ENCODE data around the gene LONP1.
"Not testable (repeated sequence)": the region's sequence is repeated elsewhere in the genome, so short reads cannot be mapped to it uniquely, and the experiment has no call there.

LONP1 gene

DNA sequence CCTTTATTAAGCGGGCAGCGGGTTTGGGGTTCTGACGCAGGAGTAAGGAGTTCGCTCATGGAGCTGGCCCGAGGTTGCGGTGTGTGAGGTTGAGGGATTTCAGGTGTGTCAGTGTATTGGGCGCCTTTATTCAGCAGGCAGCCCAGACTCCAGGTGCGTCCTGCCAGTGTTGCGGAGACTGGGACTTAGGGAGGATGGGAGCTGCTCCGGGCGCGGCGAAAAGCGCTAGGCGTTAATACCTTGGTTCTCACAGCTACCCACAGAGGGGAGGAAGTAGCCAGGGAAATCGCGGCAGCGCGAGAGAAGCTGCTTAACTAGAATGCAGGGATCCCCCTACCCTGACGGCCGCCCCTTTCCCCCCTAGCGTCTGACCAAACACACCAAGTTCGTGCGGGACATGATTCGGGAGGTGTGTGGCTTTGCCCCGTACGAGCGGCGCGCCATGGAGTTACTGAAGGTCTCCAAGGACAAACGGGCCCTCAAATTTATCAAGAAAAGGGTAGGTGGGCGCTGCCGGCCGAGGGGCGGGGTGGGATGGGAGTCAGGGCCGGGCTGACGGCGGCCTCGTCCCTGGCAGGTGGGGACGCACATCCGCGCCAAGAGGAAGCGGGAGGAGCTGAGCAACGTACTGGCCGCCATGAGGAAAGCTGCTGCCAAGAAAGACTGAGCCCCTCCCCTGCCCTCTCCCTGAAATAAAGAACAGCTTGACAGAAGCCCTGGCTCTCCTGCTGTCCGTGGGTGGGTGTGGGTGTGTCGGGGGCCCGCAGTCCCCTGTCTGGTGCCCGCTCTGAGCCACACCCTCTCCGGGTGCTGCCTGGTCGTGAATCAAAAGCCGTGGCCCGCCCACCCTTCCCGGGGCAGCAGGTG, 28.8 kb downstream of the LONP1 start:
- TF ChIP-seq CTCF (IDR thresholded peaks at IDR 0.05; ENCODE audit: borderline replicate concordance, insufficient read depth, low read depth, low read length), result no peak
- peak overlapping the region; percentile 89 for H3K4me3 ChIP-seq (ENCODE audit: low read depth, low read length)

GRCh38 chr19:5690125-5690954, 29.6 kb downstream of the LONP1 start, which contains the start of gene RPL36:
RPL36 (plus strand) TSS chr19:5690295; CDS start chr19:5690508, 213 bp downstream.
- peak within 1 kb of the TSS; percentile 89 for H3K4me3 ChIP-seq (ENCODE audit: low read depth, low read length)
- peak; percentile 99 for TF ChIP-seq CTCF (IDR thresholded peaks at IDR 0.05; ENCODE audit: borderline replicate concordance, insufficient read depth, low read depth, low read length)

DNA sequence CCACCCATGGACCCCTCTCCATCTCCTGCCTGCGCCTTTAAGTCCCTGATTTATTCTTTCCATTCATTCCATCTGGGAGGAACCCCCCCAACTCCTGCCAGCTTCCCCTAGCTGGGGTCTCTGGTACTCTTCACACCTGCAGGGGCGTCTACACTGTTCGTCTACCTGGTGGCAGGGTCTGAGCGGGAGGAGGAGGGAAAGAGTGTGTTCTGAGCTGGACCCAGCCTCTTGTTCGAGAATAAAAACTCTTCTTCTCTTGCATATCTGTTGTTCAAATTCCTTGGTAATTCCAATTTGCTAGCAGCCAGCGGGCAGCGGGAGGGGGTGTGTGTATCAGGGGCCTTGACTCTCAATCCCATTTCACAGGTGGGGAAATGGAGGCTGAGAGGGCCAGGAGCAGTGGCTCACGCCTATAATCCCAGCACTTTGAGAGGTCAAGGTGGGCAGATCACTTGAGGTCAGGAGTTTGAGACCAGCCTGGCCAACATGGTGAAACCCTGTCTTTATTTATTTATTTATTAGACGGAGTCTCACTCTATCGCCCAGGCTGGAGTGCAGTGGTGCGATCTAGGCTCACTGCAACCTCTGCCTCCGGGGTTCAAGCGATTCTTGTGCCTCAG, 31.6 kb downstream of the LONP1 start:
- 0 out of 2 replicates have a peak, but pooled peaks have one; percentile 2 for TF ChIP-seq CTCF (IDR thresholded peaks at IDR 0.05; ENCODE audit: borderline replicate concordance, insufficient read depth, low read depth, low read length)
- H3K4me3 ChIP-seq (ENCODE audit: low read depth, low read length), result not testable (repeated sequence)

DNA sequence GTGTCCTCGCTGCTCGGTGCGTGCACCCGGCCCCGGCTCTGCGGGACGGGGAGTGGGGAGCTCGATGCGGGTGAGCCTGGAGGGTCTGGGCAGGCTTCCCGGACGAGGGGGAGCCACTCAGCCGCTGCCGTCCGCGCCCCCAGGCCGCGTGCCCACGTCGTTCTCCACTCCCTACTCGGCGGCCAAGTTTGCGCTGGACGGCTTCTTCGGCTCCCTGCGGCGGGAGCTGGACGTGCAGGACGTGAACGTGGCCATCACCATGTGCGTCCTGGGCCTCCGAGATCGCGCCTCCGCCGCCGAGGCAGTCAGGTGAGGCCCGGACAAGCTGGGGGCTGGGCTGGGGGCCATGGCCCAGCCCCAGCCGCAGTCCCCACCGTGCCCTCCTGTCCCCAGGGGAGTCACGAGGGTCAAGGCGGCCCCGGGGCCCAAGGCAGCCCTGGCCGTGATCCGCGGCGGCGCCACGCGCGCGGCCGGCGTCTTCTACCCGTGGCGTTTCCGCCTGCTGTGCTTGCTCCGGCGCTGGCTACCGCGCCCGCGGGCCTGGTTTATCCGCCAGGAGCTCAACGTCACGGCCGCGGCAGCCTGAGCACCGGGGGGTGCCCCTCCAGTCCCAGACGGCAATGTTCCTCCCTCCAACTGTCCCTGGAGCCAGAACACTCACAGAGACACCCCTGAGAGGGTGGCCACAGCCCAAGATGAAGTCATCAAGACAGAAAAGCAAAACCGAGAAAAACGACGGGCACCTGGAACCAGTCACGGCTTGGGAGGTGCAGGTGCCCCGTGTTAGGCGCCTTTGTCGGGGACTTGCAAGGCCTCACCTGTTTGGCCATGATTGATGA, 32.4 kb downstream of the LONP1 start:
- H3K4me3 ChIP-seq (ENCODE audit: low read depth, low read length), result peak overlapping the region; percentile 18
- TF ChIP-seq CTCF (IDR thresholded peaks at IDR 0.05; ENCODE audit: borderline replicate concordance, insufficient read depth, low read depth, low read length), result no peak

- peak; percentile 93 for TF ChIP-seq CTCF (IDR thresholded peaks at IDR 0.05; ENCODE audit: borderline replicate concordance, insufficient read depth, low read depth, low read length)
- peak overlapping the region; percentile 60 for H3K4me3 ChIP-seq (ENCODE audit: low read depth, low read length)
These were observed 33.1 kb downstream of the LONP1 start for GRCh38 chr19:5686647-5687359.

GRCh38 chr19:5686326-5686646, 33.7 kb downstream of the LONP1 start:
- H3K4me3 ChIP-seq (ENCODE audit: low read depth, low read length), result peak overlapping the region; percentile 60
- TF ChIP-seq CTCF (IDR thresholded peaks at IDR 0.05; ENCODE audit: borderline replicate concordance, insufficient read depth, low read depth, low read length), result no peak

Measured in GM12875 (cell line).